HG02763 (cell line): Measurements from ENCODE around the gene FABP6.
"Not testable (repeated sequence)": the region's sequence is repeated elsewhere in the genome, so short reads cannot be mapped to it uniquely, and the experiment has no call there.

Source experiments
- ATAC-seq: cut with Tn5 transposase; IDR thresholded peaks from one replicate; pipeline ENCODE4 v1.9.1; 2021; ENCODE audit warnings: mild to moderate bottlenecking, moderate library complexity; ENCODE audit not compliant: unreplicated experiment

Gene FABP6, protein sequence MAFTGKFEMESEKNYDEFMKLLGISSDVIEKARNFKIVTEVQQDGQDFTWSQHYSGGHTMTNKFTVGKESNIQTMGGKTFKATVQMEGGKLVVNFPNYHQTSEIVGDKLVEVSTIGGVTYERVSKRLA

DNA sequence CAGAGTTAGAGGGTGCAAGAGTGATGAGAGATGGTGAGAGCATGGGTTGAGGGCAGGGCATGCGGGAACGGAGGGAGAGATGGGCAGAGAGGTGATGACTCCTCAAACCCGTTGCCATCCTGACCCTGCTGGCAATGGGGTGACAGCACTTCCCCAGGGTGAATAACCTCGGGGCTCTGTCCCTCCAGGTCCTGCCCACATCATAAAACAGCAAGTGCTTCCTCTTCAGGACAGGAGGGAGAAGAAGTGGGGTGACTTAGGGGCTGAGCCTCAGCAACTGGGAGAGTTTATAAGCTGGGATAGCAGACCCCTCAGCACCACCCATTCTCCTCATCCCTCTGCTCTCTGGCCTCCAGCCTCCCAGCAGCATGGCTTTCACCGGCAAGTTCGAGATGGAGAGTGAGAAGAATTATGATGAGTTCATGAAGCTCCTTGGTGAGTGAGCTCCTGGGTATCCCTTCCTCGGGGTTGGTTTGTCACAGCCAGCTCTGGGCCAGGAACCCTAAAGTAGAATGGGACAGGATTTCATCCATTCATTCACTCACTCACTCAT, at the start of gene FABP6:
Gene FABP6, plus strand, starts transcription at position 317 of the 553 bp plus-strand sequence. Its CDS starts 52 bp downstream, at position 369.
- ATAC-seq = no peak

DNA sequence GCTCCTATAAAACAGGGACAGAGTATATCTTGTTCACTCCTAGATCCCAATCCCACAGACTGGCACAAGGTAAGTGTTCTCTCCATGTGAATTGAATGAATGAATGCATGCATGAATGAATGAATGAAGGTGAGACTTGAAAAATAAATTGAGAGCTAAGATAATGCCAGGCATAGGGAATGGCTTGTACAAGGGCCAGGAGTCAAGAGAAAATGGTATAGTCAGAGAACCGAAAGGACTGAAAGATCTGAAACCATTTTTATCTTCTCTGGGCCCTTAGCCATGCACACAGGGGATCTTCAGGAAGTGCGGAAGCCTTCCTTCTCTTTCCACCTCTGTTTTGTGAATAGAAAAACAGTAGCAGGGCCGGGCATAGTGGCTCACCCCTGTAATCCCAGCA, 48.4 kb upstream of the FABP6 start:
- no peak for ATAC-seq

DNA sequence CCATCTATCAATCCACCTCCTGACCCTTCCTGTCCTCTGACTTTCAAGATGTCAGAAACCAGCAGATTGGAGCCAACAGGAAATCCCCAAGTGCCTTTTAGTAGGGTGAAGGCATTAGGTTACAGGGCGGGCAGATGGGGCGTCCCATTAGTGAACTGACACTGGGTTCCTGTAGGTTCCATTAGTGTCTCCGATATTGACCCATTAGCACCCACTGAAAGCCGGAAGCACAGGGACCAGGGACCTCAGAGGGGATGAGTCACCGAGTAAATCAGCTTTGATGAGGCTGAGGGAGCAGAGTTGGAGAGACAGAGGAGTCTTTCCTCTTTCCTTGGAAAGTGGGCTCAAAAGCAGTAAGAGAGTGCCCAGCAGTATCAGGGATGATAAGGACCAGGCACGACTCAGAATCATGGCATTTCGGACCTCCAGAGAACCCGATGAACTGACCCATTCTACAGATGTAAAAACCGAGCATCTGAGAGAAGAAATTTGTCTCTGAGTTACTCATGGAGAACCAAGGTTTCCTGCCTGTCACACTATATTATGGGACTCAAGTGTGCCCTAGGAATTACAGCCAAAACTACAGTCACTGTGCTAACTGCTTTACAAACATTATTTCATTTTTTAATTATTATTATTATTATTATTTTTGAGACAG, 47.2 kb upstream of the FABP6 start:
- ATAC-seq = no peak

DNA sequence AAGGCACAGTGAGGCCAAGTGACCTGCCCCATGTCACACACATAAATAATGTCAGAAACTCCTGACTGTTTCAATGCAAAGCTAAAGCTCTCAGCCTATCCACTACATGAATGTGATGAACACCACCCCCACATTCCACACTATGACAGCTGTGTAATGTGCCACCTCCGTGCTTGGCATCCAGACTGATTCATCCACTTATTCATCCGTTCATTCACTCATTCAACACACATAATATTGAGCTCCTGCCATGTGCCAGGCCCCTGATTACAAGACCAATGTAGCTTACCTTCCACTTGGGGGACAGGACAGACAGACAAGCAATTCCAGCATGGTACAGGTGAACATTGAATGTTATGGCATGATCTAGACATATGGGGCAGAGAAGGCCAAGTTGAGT, 46.2 kb upstream of the FABP6 start:
- no peak for ATAC-seq

DNA sequence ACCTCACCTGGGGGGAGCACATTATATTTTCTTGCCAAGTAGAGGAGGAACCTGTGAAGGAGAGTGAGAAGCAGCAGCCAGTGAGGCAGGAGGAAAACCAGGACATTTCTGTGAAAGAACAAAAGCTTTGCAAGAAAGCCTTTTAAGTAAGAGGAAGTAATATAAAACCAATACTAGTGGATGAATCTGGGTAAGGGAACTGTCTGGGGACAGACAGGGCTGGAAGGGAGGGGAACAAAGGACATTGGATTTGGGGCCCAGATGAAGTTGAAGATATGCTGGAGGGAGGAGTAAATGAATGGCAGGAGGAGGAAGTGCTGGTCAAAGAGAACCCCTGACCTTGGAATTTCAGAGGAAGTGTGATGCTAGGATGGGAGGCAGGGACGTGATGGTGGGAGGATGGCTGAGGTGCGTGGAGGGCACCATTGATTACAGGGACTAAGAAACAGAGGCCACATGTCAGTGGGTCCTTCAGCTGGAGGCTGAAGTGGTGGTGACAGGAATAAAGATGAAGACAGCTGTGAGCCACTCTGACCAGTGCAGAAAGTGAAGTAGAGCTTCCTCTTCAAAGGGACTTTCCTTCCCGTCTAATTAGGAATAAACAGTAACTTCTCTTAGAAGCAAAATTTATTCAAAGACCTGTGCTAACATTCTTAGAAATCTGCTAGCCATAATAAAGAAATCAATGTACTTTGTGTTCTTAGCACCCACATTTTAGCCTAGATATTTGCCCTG, 43.5 kb upstream of the FABP6 start:
- ATAC-seq = no peak

DNA sequence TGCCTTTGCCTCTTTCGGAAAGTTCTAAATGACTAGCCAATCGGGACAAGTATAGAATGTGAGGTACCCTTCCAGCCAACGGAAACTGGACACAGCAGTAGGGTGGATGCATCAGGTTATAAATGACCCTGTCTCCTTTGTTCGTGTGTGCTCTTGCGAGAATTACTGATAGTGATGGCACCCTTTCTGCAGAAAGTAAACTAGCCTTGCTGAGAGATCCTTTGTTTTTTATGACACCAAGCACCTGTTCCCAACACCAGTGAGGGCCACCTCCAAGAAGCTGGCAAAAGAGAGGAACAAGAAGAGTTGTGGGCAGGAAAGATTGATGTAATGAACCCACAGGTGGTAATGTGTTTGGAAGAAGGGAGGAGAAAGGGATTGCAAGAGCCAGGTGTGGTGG, 42.8 kb upstream of the FABP6 start:
- ATAC-seq = no peak

DNA sequence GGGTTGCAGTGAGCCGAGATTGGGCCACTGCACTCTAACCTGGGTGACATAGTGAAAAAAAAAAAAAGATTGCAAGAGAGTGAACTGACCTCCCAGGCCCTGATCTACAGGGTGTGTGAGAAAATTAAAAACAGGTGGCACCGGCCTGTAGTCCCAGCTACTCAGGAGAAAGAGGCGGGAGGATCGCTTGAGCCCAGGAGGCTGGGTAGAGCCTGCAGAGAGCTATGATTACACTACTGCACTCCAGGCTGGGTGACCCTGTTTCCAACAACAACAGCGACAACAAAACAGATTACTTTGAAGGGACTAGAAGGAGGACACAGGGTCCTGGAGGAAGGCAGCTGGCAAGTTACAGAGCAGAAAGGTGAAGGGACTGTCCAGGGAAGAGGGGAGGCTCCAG, 42.2 kb upstream of the FABP6 start:
- no peak for ATAC-seq

DNA sequence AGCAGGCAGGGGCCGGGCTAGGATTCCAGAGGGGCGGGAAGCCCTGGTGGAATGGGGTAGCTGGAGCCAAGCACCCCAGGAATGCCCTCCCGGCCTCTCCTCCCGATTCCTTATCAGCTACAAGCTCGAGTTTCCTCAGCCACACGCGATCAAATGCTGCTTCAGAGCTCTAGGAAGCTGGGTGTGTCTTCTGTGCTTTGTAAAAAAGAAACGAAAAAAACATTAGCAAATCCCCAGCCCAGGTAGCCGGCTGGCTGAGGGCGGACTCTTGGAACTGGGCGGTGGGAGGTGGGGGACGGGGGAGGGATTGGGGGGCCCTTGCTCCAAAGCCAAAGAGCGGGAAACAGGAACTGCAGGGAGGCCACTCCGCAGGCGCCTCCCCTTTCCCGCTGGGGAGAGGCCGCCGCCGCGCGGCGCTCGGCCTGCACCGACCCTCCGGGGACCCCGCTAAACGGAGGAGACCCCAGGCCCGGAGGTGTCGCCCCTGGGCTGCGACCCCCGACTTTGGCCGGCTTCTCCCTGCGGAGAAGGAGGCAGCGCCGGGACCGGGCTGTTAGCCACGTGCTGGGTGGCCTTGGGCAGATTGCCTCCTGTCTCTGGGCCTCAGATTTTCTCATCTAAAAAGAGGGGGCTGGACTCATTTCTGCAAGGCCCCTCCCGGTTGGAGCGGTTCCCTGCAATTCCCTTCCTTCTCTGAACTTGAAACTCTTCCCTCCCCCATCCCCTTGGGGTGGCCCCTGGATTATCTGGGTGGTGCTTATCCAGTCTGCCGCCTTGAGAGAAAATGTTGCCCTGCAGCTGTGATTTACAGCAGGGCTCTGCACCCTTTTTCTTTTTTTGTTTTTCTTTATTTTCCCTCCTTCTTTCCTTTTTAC, 40.9 kb upstream of the FABP6 start:
- ATAC-seq = no peak

DNA sequence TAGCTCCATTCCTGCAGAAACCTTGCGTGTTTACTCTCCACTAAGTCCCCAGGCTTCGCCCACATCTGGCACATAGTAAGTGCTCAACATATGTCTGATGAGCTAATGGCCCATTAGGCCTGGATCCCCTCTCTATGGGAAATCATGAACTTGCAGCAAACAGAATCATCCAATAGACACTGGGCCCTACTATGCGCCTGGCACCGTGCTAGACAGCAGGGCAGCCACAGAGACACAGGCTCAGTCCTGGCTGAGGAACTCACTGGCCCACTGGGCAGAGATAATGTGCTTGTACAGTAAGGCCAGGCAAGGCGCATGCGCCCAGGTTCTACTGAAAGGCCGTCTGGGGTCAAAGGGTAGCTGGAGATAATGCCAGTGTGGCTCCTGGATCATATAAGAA, 36.9 kb upstream of the FABP6 start:
- no peak for ATAC-seq

DNA sequence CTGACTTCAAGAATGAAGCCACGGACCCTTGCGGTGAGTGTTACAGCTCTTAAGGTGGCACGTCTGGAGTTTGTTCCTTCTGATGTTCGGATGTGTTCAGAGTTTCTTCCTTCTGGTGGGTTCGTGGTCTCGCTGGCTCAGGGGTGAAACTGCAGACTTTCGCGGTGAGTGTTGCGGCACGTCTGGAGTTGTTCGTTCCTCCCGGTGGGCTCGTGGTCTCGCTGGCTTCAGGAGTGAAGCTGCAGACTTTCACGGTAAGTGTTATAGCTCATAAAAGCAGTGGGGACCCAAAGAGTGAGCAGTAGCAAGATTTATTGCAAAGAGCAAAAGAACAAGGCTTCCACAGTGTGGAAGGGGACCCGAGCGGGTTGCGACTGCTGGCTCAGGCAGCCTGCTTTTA, 36.2 kb upstream of the FABP6 start:
- ATAC-seq = not testable (repeated sequence)

DNA sequence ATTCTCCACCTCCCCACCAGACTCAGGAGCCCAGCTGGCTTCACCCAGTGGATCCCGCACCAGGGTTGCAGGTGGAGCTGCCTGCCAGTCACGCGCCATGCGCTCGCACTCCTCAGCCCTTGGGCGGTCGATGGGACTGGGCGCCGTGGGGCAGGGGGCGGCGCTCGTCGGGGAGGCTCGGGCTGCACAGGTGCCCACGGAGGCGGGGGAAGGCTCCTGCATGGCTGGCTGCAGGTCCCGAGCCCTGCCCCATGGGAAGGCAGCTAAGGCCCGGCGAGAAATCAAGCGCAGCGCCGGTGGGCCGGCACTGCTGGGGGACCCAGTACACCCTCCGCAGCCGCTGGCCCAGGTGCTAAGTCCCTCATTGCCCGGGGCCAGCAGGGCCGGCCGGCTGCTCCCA, 35.5 kb upstream of the FABP6 start:
- not testable (repeated sequence) for ATAC-seq

DNA sequence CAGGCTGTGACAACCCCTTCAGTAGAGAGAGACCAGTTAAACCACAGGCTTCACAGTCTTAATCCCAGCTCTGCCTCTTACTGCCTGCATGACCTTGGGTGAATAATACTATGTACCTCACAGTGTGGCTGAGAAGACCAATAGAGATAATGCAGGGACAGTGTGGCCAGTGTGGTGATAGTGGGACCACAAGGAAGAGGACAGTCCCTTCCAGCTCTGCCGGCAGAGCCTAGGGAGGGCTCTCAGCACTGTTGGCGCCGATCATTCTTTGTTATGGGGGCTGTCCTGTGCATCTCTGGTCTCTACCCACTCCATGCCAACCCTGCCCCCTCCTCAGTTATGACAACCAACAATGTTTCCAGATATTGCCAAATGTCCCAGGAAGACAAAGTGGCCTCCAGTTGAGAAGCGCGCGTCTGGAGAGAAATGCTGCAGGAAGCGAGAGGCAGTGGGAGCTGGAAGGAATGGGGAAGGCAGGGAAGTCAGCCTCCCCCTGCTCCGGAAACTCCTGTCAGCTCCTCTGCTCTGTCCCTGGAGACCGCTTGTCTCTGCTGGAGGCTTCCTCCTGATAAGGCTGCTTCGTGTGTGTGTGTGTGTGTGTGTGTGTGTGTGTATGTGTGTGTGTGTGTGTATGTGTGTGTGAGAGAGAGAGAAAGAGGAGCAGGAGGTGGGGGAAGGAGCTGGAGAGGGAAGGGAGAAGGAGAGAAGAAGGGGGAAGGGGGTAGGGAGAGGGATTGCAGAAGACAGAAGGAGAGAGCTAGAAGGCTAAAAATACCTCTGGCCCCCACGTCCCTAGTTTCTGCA, 31.8 kb upstream of the FABP6 start:
- ATAC-seq = no peak

DNA sequence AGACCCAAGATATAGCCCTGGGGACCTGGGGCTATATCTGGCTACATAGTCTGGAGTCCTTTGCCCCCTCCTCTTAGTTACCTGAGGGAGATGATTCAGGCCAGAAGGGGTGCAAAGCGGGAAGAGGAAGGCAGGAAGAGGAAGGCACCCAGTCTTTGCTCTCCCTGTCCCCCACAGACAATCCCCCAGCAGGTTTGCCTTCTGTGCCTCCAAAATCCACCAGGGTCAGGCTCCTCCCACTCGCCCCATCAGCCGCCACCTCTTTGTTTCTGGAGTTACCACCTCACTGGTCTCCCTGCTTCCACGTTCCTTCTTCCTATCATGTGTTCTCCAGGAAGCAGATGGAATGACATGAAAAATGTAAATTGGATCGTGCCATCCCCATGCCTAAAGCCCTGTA, 31.2 kb upstream of the FABP6 start:
- ATAC-seq = no peak

DNA sequence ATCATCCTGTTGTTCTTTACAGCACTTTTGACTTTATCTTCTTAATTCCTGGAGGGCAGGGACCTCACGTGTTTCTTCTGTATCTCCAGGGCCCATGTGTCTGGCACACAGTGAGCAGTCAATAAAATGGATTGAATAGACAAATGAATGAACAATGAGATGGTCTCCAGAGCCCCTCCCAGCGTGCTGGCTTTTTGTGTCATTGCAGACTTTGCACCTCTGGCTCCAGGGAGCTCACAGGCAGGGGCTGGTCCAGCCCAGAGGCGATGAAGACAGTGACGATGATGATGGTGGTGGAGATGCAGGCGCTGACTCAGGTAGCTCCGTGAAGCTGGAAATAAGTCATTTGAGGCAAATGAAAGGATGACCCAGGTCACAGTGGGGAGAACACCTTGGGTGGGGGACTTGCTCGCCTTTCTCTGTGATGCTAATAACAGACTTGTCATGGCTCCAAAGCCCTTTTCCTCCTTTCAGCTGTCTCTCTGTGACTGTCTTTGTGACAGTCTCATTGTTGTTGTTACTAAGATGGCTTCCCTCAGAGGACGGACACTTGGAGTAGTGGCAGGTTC, 30.4 kb upstream of the FABP6 start:
- no peak for ATAC-seq

DNA sequence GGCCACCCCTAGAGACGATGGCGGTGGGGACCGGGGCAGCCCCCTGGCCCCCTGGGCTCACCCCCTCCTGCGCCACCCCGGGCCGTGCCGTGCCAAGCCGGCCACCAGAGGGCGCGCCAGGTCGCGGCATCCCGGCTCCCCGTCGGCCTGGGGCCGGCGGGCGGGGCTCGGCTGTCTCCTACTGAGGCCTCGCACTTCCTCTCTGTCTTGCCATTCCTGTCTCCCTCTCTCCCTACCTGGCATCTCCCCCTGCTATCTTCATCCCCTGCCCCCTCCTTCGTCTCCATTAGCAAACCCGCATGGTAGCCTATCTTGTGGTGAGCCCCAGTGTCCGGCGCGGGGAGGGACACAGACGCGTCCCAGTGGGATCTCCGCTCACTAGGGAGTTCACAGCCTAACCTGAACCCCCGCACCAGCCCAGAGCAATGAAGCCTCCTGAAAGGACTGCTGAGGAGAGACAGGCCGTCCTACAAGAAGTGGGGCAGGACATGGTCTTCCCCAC, 29.8 kb upstream of the FABP6 start:
- peak; percentile 96 for ATAC-seq

DNA sequence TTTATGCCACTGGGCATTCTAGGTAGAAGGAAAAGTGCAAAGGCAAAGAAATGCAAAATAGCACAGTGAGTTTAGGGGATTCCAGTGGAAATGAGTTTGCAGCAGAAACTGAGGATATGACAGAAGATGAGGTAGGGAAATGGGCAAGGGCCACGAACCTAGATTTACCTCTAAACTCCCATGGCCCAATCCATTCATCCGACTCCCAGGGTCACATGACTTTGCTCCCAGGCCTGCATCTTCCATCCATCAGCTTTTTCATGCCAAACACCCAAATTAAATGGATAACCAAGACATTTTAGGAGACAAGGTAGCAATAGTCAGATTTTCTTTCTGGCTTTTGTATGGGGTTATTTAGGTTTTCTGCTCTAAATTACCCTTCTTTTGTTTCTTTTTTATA, 22.2 kb upstream of the FABP6 start:
- no peak for ATAC-seq

DNA sequence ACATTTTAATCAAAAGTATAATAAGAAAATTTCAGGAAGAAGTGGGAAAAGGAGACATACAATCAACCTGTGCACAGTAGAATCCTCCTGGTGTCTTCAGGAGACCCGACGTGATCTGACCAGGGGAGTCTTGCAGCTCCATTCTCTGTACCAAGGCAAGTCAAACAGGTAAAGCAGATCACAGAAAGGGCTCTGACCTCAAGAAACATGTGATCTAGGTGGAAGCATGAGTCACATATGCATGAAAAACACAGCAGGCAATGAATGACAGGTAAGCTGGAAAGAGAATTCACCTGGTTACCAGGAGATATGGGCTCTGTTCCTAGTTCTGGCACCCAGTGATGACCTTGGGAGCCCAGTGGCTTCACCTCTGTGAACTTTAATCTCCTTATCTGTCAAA, 19.4 kb upstream of the FABP6 start:
- no peak for ATAC-seq

DNA sequence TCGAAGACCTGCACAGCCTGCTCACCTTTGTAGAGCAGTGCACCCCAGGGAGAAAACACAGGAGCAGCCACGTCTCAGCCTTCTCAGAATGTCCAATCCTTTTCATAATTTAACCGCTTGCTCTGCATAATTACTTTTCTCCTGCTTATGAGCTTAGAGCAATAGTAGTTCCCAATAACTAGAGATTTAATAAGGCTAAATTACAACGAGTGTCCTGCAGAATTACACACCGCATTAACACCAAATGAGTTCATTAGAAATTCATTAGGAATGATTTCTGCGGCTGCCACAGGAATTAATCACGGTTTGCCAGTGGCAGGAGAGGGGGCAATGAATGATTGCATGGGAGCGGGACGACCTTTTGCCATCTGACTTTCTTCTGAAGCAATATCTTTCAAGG, 18.7 kb upstream of the FABP6 start:
- ATAC-seq = no peak

DNA sequence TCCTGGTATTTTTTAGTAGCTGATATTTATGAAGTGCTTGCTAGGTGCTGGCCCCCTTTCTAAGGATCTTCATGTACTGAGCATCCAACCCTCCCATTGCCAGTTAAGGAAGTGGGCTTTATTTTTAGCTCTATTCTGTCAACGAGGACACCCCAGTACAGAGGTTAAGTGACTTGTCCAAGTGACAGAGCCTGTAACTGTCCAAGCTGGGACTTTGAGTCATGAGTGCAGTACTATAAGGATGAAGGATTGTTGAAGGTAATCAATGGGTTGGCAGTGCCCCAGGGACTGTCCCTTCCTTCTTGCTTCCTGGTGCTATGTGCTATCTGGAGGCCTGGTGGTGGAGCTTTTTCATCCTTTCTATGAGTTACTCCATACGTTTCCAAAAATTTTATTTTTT, 18.0 kb upstream of the FABP6 start:
- ATAC-seq = no peak

DNA sequence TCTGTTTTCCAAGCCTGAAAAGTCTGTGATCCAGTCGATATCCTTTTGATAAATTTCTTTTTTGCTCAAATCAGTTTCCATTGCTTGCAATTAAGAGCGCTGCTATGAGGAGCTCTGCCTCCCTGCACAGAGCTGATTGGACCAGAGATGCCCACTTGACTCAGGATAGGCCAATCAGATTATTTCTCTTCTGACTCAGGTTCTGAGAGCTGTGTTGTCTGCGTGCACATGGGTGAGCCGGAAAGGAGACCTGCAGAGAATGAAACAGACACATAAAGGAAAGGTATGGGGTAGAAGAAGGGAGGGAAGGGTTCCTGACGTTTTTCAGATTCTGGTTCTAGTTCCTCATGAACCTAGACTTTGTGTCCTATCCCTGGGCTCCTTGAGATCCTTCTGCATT, 15.8 kb upstream of the FABP6 start:
- no peak for ATAC-seq
